Astrocyte (in vitro differentiated cells and primary cell): ENCODE results near the gene CAT. TPM values are rescaled to one million over a fixed set of nuclear protein-coding genes. Genes with fewer than 3 reads are reported as not detected.

Source experiments
- DNase-seq: peaks from one replicate; pipeline ENCODE4 v3.0.0-alpha.2; 2010; ENCODE audit warnings: low read depth
- FAIRE-seq: peaks from 2 replicates; lab custom pipeline; 2011; peaks lifted over from hg19 to GRCh38; lab: Jason Lieb, UNC
- H2AFZ ChIP-seq: 2 replicates; pipeline ENCODE4 v1.6.0; 2012; ENCODE audit warnings: low read depth, low read length, inconsistent platforms
- H3K27ac ChIP-seq: 2 replicates; pipeline ENCODE4 v1.5.1; 2011; ENCODE audit warnings: low read depth, low read length, inconsistent platforms
- H3K27me3 ChIP-seq: 2 replicates; pipeline ENCODE4 v1.6.0; 2011; ENCODE audit warnings: low read length, inconsistent platforms; ENCODE audit not compliant: insufficient read depth
- H3K36me3 ChIP-seq: 2 replicates; pipeline ENCODE4 v1.5.1; 2011; ENCODE audit warnings: low read length, inconsistent platforms; ENCODE audit not compliant: insufficient read depth
- H3K4me1 ChIP-seq: 2 replicates; pipeline ENCODE4 v1.5.1; 2011; ENCODE audit warnings: low read length, inconsistent platforms; ENCODE audit not compliant: insufficient read depth
- H3K4me2 ChIP-seq: 2 replicates; pipeline ENCODE4 v1.6.0; 2012; ENCODE audit warnings: low read length, inconsistent platforms
- H3K4me3 ChIP-seq: 2 replicates; pipeline ENCODE4 v1.5.1; 2011; ENCODE audit warnings: low read depth, mild to moderate bottlenecking, low read length, inconsistent platforms; ENCODE audit not compliant: insufficient read depth
- H3K79me2 ChIP-seq: 2 replicates; pipeline ENCODE4 v1.6.0; 2012; ENCODE audit warnings: mild to moderate bottlenecking, low read length, inconsistent platforms; ENCODE audit not compliant: insufficient read depth
- H3K9ac ChIP-seq: 2 replicates; pipeline ENCODE4 v1.6.0; 2012; ENCODE audit warnings: mild to moderate bottlenecking, low read length, inconsistent platforms
- H3K9me3 ChIP-seq: 2 replicates; pipeline ENCODE4 v1.5.1; 2012; ENCODE audit warnings: low read depth, mild to moderate bottlenecking, low read length, inconsistent platforms; ENCODE audit not compliant: insufficient read depth
- H4K20me1 ChIP-seq: 2 replicates; pipeline ENCODE4 v1.6.0; 2012; ENCODE audit warnings: low read length, inconsistent platforms; ENCODE audit not compliant: insufficient read depth
- H3K27ac Mint-ChIP-seq: one replicate; pipeline ENCODE4 v1.8.0; 2021; ENCODE audit warnings: mild to moderate bottlenecking, mixed read lengths; ENCODE audit not compliant: unreplicated experiment
- H3K27me3 Mint-ChIP-seq: one replicate; pipeline ENCODE4 v1.8.0; 2021; ENCODE audit warnings: low read depth, mixed read lengths; ENCODE audit not compliant: unreplicated experiment
- H3K36me3 Mint-ChIP-seq: one replicate; pipeline ENCODE4 v1.8.0; 2021; ENCODE audit warnings: low read depth, mixed read lengths; ENCODE audit not compliant: unreplicated experiment
- H3K4me1 Mint-ChIP-seq: one replicate; pipeline ENCODE4 v1.8.0; 2021; ENCODE audit warnings: low read depth, mixed read lengths; ENCODE audit not compliant: unreplicated experiment
- H3K4me3 Mint-ChIP-seq: one replicate; pipeline ENCODE4 v1.8.0; 2021; ENCODE audit warnings: mild to moderate bottlenecking, moderate library complexity, mixed read lengths; ENCODE audit not compliant: unreplicated experiment
- H3K9me3 Mint-ChIP-seq: one replicate; pipeline ENCODE4 v1.8.0; 2021; ENCODE audit warnings: mild to moderate bottlenecking, mixed read lengths; ENCODE audit not compliant: unreplicated experiment
- CTCF ChIP-seq: IDR thresholded peaks from 2 replicates; pipeline ENCODE4 v1.5.1; 2011; ENCODE audit warnings: low read depth, mild to moderate bottlenecking, inconsistent platforms, low read length, moderate library complexity; ENCODE audit not compliant: insufficient read depth
- EZH2 ChIP-seq: IDR thresholded peaks from 2 replicates; pipeline ENCODE4 v1.6.1; 2012; ENCODE audit warnings: mild to moderate bottlenecking, low read length, inconsistent platforms; ENCODE audit not compliant: insufficient read depth
- total RNA-seq: library from RNA; stranded (reverse); gene quantifications from 2 replicates; pipeline ENCODE4 v1.2.1, GENCODE V29; 2021

Gene CAT
- total RNA-seq, 1 donor from 2014 or later: 17.6 TPM

DNA sequence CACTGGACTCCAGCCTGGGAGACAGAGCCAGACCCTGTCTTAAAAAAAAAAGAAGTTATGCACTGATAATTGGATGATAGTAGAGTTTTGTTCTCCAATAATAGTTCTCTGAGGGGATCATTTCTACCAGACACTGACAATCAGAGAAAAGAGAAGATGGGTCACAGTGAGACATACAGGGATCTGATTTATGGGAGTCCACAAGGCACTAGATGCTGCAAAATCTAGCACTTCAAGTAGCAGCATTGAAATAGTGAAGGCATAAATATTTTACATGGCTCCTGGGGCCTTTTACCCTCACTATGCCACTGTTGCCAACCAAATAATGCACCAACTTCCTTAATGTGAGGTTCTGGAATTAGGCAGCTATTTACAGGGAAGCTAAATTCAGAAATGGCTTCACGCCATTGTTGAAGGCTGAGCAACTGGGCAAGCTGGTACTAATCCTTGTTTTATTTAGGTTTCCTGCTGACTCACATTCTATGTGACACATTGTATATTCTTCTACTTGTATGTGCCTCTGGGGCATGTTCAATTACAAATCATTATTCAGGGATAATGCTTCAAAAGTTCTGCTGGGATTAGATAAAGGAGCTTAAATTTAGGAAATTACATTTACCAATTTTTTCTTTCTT is 42.7 kb upstream of the CAT start:
- H3K27ac ChIP-seq: no peak overlapping the region
- no peaks in the 10 kb centered on the region for H3K4me1 ChIP-seq
- H4K20me1 ChIP-seq: no peaks in the 10 kb centered on the region
- H3K36me3 ChIP-seq: no peaks in the 10 kb centered on the region
- H2AFZ ChIP-seq: no peak overlapping the region
- H3K9ac ChIP-seq: no peak overlapping the region
- TF ChIP-seq CTCF: no peak
- no peak for TF ChIP-seq EZH2
- peak; percentile 33 for DNase-seq
- Mint-ChIP-seq H3K27me3 (peaks cover 3% of the 10 kb centered on the region), H3K27ac (no peak overlapping the region), H3K4me1 (peaks cover 4% of the 10 kb centered on the region), H3K9me3 (peaks cover 23% of the 10 kb centered on the region), H3K36me3 (peaks cover 3% of the 10 kb centered on the region), H3K4me3 (no peak overlapping the region)
- no peak overlapping the region for H3K4me2 ChIP-seq
- H3K27me3 ChIP-seq: no peaks in the 10 kb centered on the region
- no peak overlapping the region for H3K4me3 ChIP-seq
- no peaks in the 10 kb centered on the region for H3K9me3 ChIP-seq
- H3K79me2 ChIP-seq: no peaks in the 10 kb centered on the region
- peak; percentile 13 for FAIRE-seq

- FAIRE-seq: no peak
- H3K79me2 ChIP-seq: no peaks in the 10 kb centered on the region
- H3K9ac ChIP-seq: no peak overlapping the region
- Mint-ChIP-seq H3K4me1 (peaks cover 4% of the 10 kb centered on the region), H3K4me3 (no peak overlapping the region), H3K9me3 (peaks cover 22% of the 10 kb centered on the region), H3K27ac (no peak overlapping the region), H3K27me3 (no peaks in the 10 kb centered on the region), H3K36me3 (peaks cover 3% of the 10 kb centered on the region)
- H2AFZ ChIP-seq: no peak overlapping the region
- H3K4me2 ChIP-seq: no peak overlapping the region
- no peaks in the 10 kb centered on the region for H3K9me3 ChIP-seq
- no peak for DNase-seq
- no peaks in the 10 kb centered on the region for H3K4me1 ChIP-seq
- no peak overlapping the region for H3K4me3 ChIP-seq
- no peak overlapping the region for H3K27ac ChIP-seq
- TF ChIP-seq EZH2: no peak
- no peak for TF ChIP-seq CTCF
- H3K36me3 ChIP-seq: no peaks in the 10 kb centered on the region
- no peaks in the 10 kb centered on the region for H3K27me3 ChIP-seq
- H4K20me1 ChIP-seq: no peaks in the 10 kb centered on the region
Measured at GRCh38 chr11:34397120-34397519, 41.6 kb upstream of the CAT start.

- H4K20me1 ChIP-seq: no peaks in the 10 kb centered on the region
- no peak overlapping the region for H3K4me2 ChIP-seq
- H3K27me3 Mint-ChIP-seq: no peaks in the 10 kb centered on the region
- H3K36me3 ChIP-seq: no peaks in the 10 kb centered on the region
- DNase-seq (no peak), FAIRE-seq (peak; percentile 17)
- H3K4me1 ChIP-seq: no peaks in the 10 kb centered on the region
- H3K27me3 ChIP-seq: no peaks in the 10 kb centered on the region
- H3K9me3 Mint-ChIP-seq: peaks cover 16% of the 10 kb centered on the region
- H3K9me3 ChIP-seq: no peaks in the 10 kb centered on the region
- H3K36me3 Mint-ChIP-seq: peaks cover 3% of the 10 kb centered on the region
- H3K27ac ChIP-seq: no peak overlapping the region
- no peak overlapping the region for H3K4me3 Mint-ChIP-seq
- H2AFZ ChIP-seq: no peak overlapping the region
- H3K79me2 ChIP-seq: no peaks in the 10 kb centered on the region
- peaks cover 4% of the 10 kb centered on the region for H3K4me1 Mint-ChIP-seq
- H3K9ac ChIP-seq: no peak overlapping the region
- TF ChIP-seq CTCF (no peak), EZH2 (no peak)
- no peak overlapping the region for H3K4me3 ChIP-seq
- no peak overlapping the region for H3K27ac Mint-ChIP-seq
Measured at GRCh38 chr11:34397811-34398210, 40.9 kb upstream of the CAT start.
